GM19025 (cell line): ENCODE data around the gene PLSCR5.

Source experiments
- ATAC-seq: cut with Tn5 transposase; IDR thresholded peaks from one replicate; pipeline ENCODE4 v1.9.1; 2021; ENCODE audit warnings: mild to moderate bottlenecking, low read depth, moderate library complexity; ENCODE audit not compliant: unreplicated experiment

PLSCR5 gene, protein sequence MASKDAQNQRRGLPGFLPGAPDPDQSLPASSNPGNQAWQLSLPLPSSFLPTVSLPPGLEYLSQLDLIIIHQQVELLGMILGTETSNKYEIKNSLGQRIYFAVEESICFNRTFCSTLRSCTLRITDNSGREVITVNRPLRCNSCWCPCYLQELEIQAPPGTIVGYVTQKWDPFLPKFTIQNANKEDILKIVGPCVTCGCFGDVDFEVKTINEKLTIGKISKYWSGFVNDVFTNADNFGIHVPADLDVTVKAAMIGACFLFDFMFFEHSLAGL

GRCh38 chr3:146605106-146605505 lies at the start of gene PLSCR5:
PLSCR5 (minus strand) TSS chr3:146605346; CDS start chr3:146605212, 134 bp downstream.
- no peak for ATAC-seq

- ATAC-seq = no peak
These were observed 48.8 kb upstream of the PLSCR5 start for GRCh38 chr3:146653978-146654377.

DNA sequence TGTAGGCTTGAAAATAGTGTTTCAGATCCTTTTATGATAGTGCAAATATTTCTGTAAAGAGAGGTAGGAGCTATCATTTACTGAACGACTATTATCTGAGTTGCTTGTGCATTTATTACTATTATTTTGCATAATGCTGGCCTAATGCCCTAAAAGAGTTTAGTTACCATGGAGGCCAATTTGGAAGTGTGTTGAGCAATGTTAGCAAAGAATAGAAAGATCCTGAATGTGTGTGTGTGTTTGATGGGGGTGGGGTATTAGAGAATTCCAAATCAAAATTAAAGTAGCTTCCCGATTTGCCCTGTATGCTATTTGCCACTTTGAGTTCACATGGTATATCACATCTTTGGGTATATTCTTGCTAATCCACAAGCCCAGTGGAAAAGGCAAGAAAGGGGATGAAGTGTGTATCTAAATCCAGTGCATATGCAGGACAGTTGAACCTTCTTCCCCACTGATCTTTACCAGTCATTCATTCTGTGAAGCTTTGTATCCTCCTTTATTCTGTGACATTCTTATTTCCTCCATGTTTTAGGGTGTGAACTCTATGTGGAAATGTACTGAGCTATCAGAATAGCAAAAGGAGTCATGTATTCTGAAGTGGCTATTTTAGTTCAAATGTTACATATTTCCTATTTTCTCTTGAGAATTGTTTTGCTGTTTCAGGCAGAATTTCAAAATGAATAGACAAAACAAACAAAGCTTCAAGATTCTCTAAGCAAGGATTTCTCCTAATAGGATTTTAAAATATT lies 45.7 kb upstream of the PLSCR5 start:
- no peak for ATAC-seq

DNA sequence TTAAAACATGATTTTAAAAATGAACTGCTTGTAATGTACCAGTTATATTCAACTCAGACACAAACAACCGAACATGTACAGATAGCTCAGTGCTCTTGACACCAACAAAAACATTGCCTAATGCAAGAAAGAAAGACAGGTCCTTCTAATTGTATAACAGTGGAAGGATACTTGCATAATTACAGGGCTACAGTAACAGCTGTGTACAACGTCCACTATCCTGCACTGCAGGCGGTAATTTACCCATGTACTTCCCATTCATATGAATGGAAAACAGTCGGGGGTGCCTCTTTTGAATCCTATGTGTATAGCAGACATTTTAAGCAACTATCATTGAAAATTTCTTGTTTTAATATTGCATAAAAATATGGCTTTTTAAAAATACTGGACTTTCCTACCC lies 41.1 kb upstream of the PLSCR5 start:
- no peak for ATAC-seq

DNA sequence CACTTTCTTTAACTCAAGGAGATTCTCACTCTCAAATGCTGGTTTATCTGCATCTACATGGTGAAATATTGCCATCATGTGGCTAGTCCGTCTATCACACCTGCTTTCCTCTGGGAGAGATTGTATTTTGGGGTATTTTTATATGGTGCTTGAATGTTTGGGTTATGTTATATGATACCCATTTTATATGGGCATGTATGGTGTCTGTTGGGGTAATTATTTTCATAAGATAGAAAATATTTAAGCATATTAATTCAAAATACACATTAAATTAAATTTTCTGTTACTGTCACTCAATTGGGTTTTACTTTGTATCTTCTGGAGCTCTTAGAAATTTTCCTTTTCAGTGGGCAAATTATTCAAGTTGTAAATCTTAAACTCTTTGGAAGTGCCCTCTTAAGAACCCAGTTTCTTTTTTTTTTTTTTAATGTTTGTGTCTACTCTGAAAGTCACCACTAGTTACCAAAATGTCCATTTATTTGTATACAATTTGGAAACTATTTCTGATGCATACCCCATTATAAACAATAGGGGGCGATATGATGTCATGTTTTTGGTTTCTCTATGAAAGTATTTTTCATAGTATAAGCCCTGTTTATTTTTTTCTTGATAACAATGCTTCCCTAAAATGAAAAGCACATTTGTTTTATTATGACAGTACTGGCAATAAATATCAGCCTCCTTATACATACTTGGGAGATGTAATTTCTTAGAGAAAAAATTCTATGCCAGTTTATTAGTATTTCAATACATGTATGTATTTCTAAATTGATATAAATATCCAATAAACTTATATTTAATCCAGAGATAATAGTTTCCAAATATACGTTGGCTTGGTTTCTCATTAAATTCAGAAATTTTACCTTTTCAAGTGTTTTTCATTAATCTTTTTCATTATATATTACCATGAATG lies 36.1 kb upstream of the PLSCR5 start:
- ATAC-seq = no peak

DNA sequence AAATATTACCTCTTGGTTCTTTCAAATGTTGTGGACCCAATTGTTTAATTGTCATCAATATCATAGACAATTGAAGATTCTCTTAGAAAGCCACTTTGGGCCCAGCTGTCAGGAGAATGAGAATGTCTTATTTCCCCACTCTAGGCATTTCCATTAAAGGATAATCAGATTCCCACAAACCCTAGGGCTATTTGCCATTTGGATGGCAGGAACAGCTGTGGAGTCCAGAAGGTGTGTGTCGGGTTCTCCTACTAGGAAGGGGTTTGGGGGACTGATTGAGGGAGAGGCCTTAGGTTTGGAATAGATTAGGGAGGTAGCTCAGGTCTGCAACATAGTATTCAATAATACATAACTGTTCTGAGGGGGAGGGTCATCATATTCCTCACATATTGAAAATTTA lies 35.2 kb upstream of the PLSCR5 start:
- no peak for ATAC-seq

DNA sequence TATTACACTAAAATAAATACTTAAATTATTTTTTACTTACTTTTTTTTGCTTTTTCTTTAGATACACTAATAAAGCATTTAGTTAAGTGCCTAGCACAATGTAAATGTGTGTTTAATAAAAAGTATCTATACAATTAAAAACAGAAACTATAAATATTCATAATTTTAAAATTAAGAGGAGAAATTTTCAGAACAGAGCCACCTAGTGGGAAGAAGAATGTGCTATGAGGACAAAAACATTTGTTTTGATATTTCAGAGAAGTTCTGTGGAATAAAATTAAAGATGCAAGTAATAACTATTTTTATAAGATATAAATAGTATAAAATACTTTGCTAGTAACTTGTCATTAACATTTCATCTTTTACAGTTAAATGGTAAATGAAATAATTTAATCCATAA lies 33.6 kb upstream of the PLSCR5 start:
- no peak for ATAC-seq

DNA sequence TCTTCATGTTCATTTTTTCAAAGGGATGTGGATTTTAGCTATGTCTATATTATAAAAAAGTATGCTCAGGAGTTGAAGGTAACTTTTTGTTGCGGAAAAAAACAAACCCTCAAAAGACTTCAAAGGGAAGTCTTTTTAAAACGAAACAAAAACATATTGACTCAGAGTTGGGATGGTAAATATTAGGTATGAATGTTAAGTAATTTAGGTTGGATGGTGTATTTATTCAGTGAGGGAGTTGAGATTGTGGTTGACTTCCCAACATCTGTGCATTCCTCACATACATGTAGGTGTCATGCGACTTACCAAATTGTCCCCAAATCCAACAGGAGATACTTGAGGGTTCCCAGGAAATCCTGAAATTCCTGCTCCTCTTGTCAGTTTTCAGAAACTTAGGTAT lies 32.7 kb upstream of the PLSCR5 start:
- no peak for ATAC-seq

DNA sequence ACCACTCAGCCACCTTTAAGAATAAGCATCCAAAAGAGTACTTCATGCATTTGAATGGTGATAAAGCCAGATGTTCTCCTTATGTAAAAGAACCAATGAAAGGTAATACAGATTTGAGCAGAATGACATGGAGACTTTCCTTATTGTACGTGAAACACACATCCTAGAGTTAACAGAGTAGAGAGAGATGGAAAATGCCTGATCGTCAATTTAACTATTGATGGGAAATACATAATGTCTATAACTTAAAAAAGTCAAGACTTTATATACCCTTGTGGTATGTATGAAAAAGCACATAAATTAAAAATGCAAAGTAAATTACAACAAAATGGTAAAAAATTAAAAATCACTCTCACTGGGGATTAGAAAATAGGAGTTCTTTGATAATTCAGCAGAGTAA lies 31.7 kb upstream of the PLSCR5 start:
- no peak for ATAC-seq

- no peak for ATAC-seq
These were observed 29.2 kb upstream of the PLSCR5 start for GRCh38 chr3:146634346-146634745.

- ATAC-seq = no peak
These were observed 23.5 kb upstream of the PLSCR5 start for GRCh38 chr3:146628671-146629070.

DNA sequence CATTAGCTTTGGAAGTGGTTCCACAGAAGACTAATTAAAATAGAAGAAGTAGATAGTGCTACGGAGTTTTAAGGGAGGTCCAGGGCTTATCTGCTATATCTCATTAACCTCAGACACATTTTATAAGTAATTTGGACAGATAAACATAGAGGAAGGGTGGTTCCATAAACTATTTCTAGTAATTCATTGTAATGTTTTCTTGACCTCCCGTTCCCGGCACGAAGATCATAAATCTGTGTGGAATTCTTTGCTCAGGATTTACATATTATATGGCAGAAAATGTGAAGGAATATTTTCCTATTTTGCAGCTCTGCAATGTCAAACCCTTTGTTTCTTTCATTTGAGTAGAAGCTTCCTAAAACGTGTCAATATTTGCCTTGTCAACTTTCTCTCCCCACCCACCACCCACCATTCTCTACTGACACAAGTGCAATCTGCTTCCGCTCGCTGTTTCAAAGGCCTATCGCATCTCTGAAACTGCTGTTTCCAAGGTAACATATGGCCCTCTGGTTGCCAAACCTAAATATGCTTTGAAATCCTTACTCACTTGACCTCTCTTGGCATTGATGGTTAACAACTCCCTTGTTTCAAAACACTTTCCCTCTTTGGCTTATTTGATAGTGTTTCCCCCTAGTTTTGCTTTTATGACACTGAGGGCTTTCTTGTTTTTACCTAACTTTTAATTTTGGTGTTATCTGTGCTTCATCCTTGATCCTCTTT lies 21.4 kb upstream of the PLSCR5 start:
- ATAC-seq = no peak

- no peak for ATAC-seq
These were observed 20.1 kb upstream of the PLSCR5 start for GRCh38 chr3:146625186-146625775.

- ATAC-seq = no peak
These were observed 16.6 kb upstream of the PLSCR5 start for GRCh38 chr3:146621723-146622122.

- no peak for ATAC-seq
These were observed 6.9 kb upstream of the PLSCR5 start for GRCh38 chr3:146612015-146612414.

- ATAC-seq = no peak
These were observed 6.0 kb upstream of the PLSCR5 start for GRCh38 chr3:146611096-146611495.

GRCh38 chr3:146598535-146598934 lies 6.6 kb downstream of the PLSCR5 start:
- ATAC-seq = no peak

GRCh38 chr3:146594843-146595482 lies 10.2 kb downstream of the PLSCR5 start:
- no peak for ATAC-seq

DNA sequence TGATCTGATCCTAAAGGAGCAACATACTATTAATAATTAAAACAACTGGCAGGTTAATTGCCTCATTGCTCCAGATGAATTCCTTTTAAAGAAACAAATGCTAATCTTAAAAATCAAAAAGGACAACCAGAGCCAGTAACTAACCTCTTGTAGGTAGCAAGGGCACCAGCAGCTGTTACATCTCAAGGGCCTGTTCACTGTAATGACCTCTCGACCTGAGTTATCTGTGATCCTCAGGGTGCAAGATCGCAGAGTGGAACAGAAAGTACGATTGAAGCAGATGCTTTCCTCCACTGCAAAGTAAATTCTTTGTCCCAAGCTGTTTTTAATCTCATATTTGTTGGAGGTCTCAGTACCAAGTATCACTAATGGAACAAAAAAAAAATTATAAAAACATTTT lies 11.4 kb downstream of the PLSCR5 start:
- ATAC-seq = no peak

- no peak for ATAC-seq
These were observed 14.6 kb downstream of the PLSCR5 start for GRCh38 chr3:146590521-146590920.
